Cardiac fibroblast (primary cell): ENCODE measurements around the gene PPIP5K2.
"Not testable (repeated sequence)": the region's sequence is repeated elsewhere in the genome, so short reads cannot be mapped to it uniquely, and the experiment has no call there.

Experiments
- DNase-seq, 2 donors: peaks; one replicate each; pipeline versions ENCODE4 v3.0.0 to v3.0.0-alpha.2; 2010; ENCODE audit warnings: low read depth in 2 of 2
- H3K4me3 ChIP-seq, 2 donors: replicated peaks in 1 of 2; 1 replicate in 1 of 2; 2 replicates in 1 of 2; pipeline ENCODE4 v1.5.1; 2011; ENCODE audit warnings: low read depth in 2 of 2, low read length in 2 of 2, mild to moderate bottlenecking in 2 of 2, moderate library complexity in 1 of 2
- TF ChIP-seq, protein P1 (sequence below): IDR thresholded peaks from one replicate; pipeline ENCODE4 v1.5.1; 2011; ENCODE audit warnings: low read depth, mild to moderate bottlenecking, low read length, inconsistent platforms

PPIP5K2 gene

DNA sequence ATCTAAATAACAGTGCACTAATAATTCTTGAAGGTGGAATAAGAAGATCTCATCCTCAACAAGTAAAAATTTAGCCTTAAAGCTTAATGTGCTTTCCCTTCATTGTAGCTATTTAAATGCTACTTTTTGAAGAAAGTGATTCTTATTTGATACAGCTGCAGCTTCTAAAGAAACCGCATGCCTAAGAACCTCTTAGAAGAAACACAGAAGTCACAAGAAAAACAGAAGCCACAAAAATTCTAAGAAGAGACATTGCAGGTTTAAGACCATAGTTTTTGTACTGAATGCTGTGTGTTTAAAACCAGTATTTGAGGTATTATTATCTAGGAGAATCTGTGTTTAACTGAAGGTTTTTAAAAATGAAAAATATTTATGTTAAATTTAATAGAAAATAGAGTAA, 68.3 kb downstream of the PPIP5K2 start:
- TF ChIP-seq, protein P1, sequence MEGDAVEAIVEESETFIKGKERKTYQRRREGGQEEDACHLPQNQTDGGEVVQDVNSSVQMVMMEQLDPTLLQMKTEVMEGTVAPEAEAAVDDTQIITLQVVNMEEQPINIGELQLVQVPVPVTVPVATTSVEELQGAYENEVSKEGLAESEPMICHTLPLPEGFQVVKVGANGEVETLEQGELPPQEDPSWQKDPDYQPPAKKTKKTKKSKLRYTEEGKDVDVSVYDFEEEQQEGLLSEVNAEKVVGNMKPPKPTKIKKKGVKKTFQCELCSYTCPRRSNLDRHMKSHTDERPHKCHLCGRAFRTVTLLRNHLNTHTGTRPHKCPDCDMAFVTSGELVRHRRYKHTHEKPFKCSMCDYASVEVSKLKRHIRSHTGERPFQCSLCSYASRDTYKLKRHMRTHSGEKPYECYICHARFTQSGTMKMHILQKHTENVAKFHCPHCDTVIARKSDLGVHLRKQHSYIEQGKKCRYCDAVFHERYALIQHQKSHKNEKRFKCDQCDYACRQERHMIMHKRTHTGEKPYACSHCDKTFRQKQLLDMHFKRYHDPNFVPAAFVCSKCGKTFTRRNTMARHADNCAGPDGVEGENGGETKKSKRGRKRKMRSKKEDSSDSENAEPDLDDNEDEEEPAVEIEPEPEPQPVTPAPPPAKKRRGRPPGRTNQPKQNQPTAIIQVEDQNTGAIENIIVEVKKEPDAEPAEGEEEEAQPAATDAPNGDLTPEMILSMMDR: no peak
- DNase-seq: no peak
- H3K4me3 ChIP-seq: no peak overlapping the region

DNA sequence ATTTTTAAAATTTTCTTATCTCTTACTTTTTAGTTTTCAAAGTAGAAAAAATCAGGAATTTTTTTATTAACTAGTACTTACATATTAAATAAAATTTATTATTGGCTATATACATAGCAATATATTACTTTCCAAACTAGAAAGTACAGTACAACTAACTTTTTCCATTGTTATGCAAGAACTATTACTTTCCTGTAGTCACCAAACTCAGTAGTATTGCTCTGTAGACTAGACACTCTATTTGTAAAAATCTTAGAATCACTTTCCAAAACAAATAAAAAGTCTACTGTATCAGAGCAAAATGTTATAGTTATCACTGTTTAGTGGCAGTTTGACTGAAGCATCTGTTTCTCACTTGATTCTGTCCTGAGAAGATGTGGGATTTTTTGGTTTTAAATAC, 83.1 kb downstream of the PPIP5K2 start:
- DNase-seq: no peak
- H3K4me3 ChIP-seq: no peak overlapping the region
- TF ChIP-seq, protein P1: no peak

DNA sequence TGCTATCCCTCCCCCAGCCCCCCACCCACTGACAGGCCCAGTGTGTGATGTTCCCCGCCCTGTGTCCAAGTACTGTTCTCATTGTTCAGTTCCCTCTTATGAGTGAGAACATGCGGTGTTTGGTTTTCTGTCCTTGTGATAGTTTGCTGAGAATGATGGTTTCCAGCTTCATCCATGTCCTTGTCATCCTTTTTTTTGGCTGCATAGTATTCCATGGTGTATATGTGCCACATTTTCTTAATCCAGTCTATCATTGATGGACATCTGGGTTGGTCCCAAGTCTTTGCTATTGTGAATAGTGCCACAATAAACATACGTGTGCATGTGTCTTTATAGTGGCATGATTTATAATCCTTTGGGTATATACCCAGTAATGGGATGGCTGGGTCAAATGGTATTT, 84.9 kb downstream of the PPIP5K2 start:
- DNase-seq, H3K4me3 ChIP-seq: not testable (repeated sequence)

DNA sequence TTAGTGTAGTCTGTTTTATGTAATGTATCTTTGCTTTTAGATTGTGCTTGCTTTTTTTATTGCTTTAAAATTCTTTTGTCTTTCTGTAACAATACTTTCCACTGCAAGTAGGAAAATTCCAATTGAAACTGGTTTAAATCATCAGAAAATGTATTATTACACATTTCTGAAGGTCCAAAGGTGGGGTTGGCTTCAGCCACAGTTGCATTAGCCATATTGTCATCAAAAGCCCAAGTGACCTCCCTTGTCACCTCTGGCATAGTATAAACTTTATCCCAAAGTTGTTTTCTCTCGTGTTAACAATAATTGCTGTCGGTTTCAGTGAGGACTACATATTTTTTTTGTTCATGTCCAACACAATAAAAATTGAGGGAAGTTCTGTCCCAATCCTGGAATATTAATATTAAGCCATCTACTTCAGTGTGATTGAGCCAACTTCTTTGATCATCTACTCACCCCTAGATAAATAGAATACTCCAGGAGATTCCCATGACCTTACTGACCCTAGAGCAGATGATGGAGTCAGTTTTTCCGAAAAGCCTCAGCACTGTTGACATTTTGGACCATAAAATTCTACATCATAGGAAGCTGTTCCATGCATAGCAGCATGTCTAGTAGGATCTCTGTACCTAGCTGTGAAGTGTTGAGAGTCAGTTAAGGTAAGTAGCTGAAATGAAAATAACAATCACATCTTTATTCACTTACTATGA, 86.0 kb downstream of the PPIP5K2 start:
- DNase-seq: no peak
- TF ChIP-seq, protein P1: no peak

DNA sequence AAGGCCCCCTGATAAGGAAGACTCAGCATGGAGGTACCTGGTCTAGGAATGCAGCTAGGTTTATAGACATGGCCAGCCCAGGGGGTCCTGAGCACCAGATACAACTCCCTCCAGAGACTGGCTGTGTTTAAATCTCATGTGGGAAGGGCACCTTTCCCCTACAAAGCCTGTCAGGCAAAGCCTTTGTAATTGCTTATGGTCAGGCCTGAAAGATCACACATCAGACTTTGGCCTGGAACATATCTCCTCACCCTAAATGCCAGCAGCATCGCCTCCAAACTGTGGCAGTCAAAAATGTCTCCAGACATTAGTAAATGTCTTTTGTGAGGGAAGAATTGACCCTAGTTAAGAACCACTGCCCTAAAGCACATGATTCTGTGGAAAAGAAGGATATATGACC, 86.9 kb downstream of the PPIP5K2 start:
- H3K4me3 ChIP-seq: no peak overlapping the region
- TF ChIP-seq, protein P1: no peak
- DNase-seq: no peak

More for the DNA sequence above, 86.0 kb downstream of the PPIP5K2 start:
- H3K4me3 ChIP-seq: no peak overlapping the region

DNA sequence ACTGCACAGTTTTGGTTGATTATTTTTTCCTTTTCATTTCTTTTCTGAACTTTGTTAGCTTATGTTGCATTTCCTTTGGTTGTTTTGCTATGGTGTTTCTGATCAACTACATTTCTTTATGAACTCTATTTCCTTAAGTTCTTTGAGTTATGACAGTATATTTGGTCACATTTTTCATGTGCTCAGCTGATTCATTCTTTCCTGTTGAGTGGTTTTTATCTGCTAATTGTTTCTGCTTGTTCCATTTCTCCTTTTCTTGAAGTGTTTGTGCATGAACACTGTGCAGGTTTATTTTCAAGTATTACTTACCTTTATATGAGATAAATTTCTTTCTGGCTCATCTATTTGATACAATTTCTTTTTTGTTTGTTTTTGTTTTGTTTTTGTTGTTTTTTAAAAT, 87.6 kb downstream of the PPIP5K2 start:
- H3K4me3 ChIP-seq: no peak overlapping the region
- TF ChIP-seq, protein P1: no peak
- DNase-seq: peak; percentile 66 to 70

DNA sequence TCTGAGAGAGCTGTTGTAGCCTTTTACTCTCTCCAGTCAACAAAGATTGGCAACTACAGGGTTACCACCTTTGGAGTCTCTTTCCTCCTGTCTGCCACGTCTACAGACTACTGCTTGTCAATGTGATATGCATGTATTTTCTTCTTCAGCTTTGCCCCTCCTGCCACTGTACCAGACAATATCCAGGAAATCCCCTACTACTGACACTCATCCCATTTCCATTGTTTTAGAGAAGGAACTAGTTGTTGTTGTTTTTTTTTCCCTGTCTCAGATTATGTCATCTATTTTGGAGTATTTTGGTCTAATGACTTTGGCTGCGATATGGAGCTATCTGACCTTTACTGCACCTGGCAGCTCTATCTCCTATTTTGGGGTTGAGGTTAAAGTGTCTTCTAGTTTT, 88.4 kb downstream of the PPIP5K2 start:
- no peak overlapping the region for H3K4me3 ChIP-seq
- peak in 1 of 2 donors; percentile 69 for DNase-seq
- TF ChIP-seq, protein P1: no peak
